GM12878 (cell line): ENCODE results near the gene KISS1R. TPM values are rescaled to one million over a fixed set of nuclear protein-coding genes. Genes with fewer than 3 reads are reported as not detected.

Experiments used
- ATAC-seq: fragments of 200-7000 bp; cut with Tn5 transposase; 3 replicates; pipeline ENCODE4 v1.9.1; 2020; ENCODE audit warnings: mild to moderate bottlenecking, moderate library complexity
- BruUV-seq: library from RNA; stranded (reverse); fragments of 400-500 nt; replicated peaks from 2 replicates; lab custom pipeline; 2021; lab: Mats Ljungman, UMichigan
- CTCF ChIA-PET: fragments of 300-600 bp; sonication (Branson Sonifier 250); formaldehyde crosslinking; extraction: SDS; loops from one replicate; lab custom pipeline; 2021; ENCODE audit warnings: inconsistent platforms; lab: Yijun Ruan, JAX
- POLR2A ChIA-PET: fragments of 350-600 bp; formaldehyde crosslinking; extraction: SDS; loops from one replicate; lab custom pipeline; 2021; ENCODE audit warnings: inconsistent platforms; lab: Charles Lee
- RAD21 ChIA-PET: fragments of 300-600 bp; sonication (Branson Sonifier 250); formaldehyde crosslinking; loops from one replicate; lab custom pipeline; 2023; ENCODE audit warnings: antibody characterized with exemption; ENCODE audit not compliant: unreplicated experiment; lab: Charles Lee
- SMC1A ChIA-PET: fragments of 300-600 bp; sonication (Branson Sonifier 250); formaldehyde crosslinking; loops from one replicate; lab custom pipeline; 2023; ENCODE audit not compliant: unreplicated experiment, uncharacterized antibody; lab: Charles Lee
- DNase-seq: peaks from one replicate; pipeline ENCODE4 v3.0.0-alpha.2; 2011; ENCODE audit warnings: low read depth, low spot score
- FAIRE-seq: peaks from 3 replicates; lab custom pipeline; 2011; peaks lifted over from hg19 to GRCh38; lab: Jason Lieb, UNC
- H2AFZ ChIP-seq: 2 replicates; pipeline ENCODE4 v1.6.0; 2011; ENCODE audit warnings: low read depth, low read length, control low read depth; ENCODE audit not compliant: control insufficient read depth
- H3K27ac ChIP-seq: 2 replicates; pipeline ENCODE4 v1.5.1; 2011; ENCODE audit warnings: control low read depth; ENCODE audit not compliant: control insufficient read depth, insufficient read depth
- H3K27me3 ChIP-seq, 2 experiments: replicated peaks in 1 of 2; 2 replicates each; pipeline versions ENCODE4 v1.6.0 to v1.6.1; 2011; ENCODE audit warnings: low read length in 1 of 2; ENCODE audit not compliant: control insufficient read depth in 2 of 2, insufficient read depth in 2 of 2
- H3K36me3 ChIP-seq, 2 experiments: 2 replicates each; pipeline ENCODE4 v1.5.1; 2011; ENCODE audit warnings: low read length in 1 of 2; ENCODE audit not compliant: control insufficient read depth in 2 of 2, insufficient read depth in 2 of 2
- H3K4me1 ChIP-seq: 2 replicates; pipeline ENCODE4 v1.6.1; 2011; ENCODE audit warnings: mild to moderate bottlenecking, low read length, moderate library complexity, mixed read lengths; ENCODE audit not compliant: control insufficient read depth, insufficient read depth
- H3K4me2 ChIP-seq: 2 replicates; pipeline ENCODE4 v1.6.0; 2011; ENCODE audit warnings: control low read depth; ENCODE audit not compliant: control insufficient read depth, insufficient read depth
- H3K4me3 ChIP-seq: fragments of 200-600 bp; sonication (generic); 2 replicates; pipeline ENCODE4 v1.5.1; 2016
- H3K79me2 ChIP-seq: 2 replicates; pipeline ENCODE4 v1.6.0; 2011; ENCODE audit warnings: low read length; ENCODE audit not compliant: control insufficient read depth, insufficient read depth
- H3K9ac ChIP-seq: 2 replicates; pipeline ENCODE4 v1.8.0; 2011; ENCODE audit warnings: low read length, control low read depth, mixed read lengths; ENCODE audit not compliant: control insufficient read depth, insufficient read depth
- H3K9me3 ChIP-seq: replicated peaks from 3 replicates; pipeline ENCODE4 v1.5.1; 2011; ENCODE audit warnings: mild to moderate bottlenecking, low read length; ENCODE audit not compliant: control insufficient read depth, insufficient read depth
- H4K20me1 ChIP-seq: 2 replicates; pipeline ENCODE4 v1.6.0; 2011; ENCODE audit not compliant: control insufficient read depth, insufficient read depth
- CBX3 ChIP-seq: fragments of 200-600 bp; sonication (generic); IDR thresholded peaks from 2 replicates; pipeline ENCODE4 v1.6.1; 2016; ENCODE audit warnings: low read depth, borderline replicate concordance
- CREB1 ChIP-seq: IDR thresholded peaks from 2 replicates; pipeline ENCODE4 v1.6.1; 2012; ENCODE audit warnings: low read depth, mild to moderate bottlenecking, inconsistent platforms
- ESRRA ChIP-seq: IDR thresholded peaks from 2 replicates; pipeline ENCODE4 v1.6.1; 2012; ENCODE audit warnings: mild to moderate bottlenecking, low read length, improper control_type of control experiment
- HCFC1 ChIP-seq: fragments of 150-350 bp; IDR thresholded peaks from 2 replicates; pipeline ENCODE4 v1.6.1; 2014; ENCODE audit warnings: low read length
- HSF1 ChIP-seq: fragments of 150-350 bp; IDR thresholded peaks from 2 replicates; pipeline ENCODE4 v1.6.1; 2014; ENCODE audit warnings: mild to moderate bottlenecking, low read depth, low read length
- NFXL1 ChIP-seq: fragments of 450-650 bp; IDR thresholded peaks from 2 replicates; pipeline ENCODE4 v1.6.1; 2017; ENCODE audit warnings: antibody characterized with exemption, mild to moderate bottlenecking, borderline replicate concordance
- RBBP5 ChIP-seq: fragments of 200-600 bp; sonication (generic); conservative IDR thresholded peaks from 2 replicates; pipeline ENCODE4 v1.6.1; 2016
- RCOR1 ChIP-seq: conservative IDR thresholded peaks from 2 replicates; pipeline ENCODE4 v1.6.1; 2012; ENCODE audit warnings: low read depth, low read length, improper control_type of control experiment
- SIX5 ChIP-seq: IDR thresholded peaks from 2 replicates; pipeline ENCODE4 v1.6.1; 2011; ENCODE audit warnings: mild to moderate bottlenecking, low read depth, low read length, moderate library complexity; ENCODE audit not compliant: severe bottlenecking
- SREBF1 ChIP-seq: IDR thresholded peaks from 2 replicates; pipeline ENCODE4 v1.6.1; 2012; ENCODE audit warnings: mild to moderate bottlenecking, low read length
- STAT1 ChIP-seq: fragments of 450-650 bp; conservative IDR thresholded peaks from 2 replicates; pipeline ENCODE4 v1.6.1; 2014; ENCODE audit warnings: antibody characterized with exemption, mild to moderate bottlenecking
- STAT3 ChIP-seq: IDR thresholded peaks from 2 replicates; pipeline ENCODE4 v1.6.1; 2011; ENCODE audit warnings: low read depth, low read length, improper control_type of control experiment
- TCF7 ChIP-seq: IDR thresholded peaks from 2 replicates; pipeline ENCODE4 v1.6.1; 2014; ENCODE audit warnings: antibody characterized with exemption, borderline replicate concordance
- ZBTB11 ChIP-seq: fragments of 450-650 bp; formaldehyde crosslinking; IDR thresholded peaks from 2 replicates; pipeline ENCODE4 v1.5.0; 2022; ENCODE audit warnings: mild to moderate bottlenecking, missing genetic modification characterization
- ZNF592 ChIP-seq: fragments of 450-650 bp; IDR thresholded peaks from 2 replicates; pipeline ENCODE4 v1.6.1; 2017; ENCODE audit warnings: mild to moderate bottlenecking, moderate library complexity
- WGBS: methylation state at CpG from one replicate; pipeline ENCODE4 v1.1.6; 2016; ENCODE audit warnings: low lambda C conversion rate; ENCODE audit not compliant: insufficient replicate concordance, insufficient coverage; ENCODE audit errors: missing lambda C conversion rate; 5-methylcytosine and 5-hydroxymethylcytosine counted together
- in situ Hi-C: fragments of 300-500 bp; cut with MboI; formaldehyde crosslinking; loops from 9 replicates; pipeline ENCODE4 v1.14.3; 2018; ENCODE audit warnings: mixed read lengths
- intact Hi-C: fragments of 100-400 bp; cut with micrococcal nuclease; formaldehyde crosslinking; loops from one replicate; pipeline ENCODE4 v1.14.2; 2022; ENCODE audit not compliant: unreplicated experiment
- polyA plus RNA-seq, 11 experiments: library from polyadenylated mRNA; depleted of rRNA in 4 of 11; unstranded in 6 of 11; stranded (reverse) in 5 of 11; fragments of >200 nt; fragmentation: Nextera tagmentation in 4 of 11; fragmentation: Illumina TruSeq in 1 of 11; extraction: Ambion mirVana in 4 of 11; extraction: Trizol in 1 of 11; gene quantifications; 1 replicate in 1 of 11; 2 replicates in 10 of 11; pipeline versions ENCODE4 v1.2.1 to v1.2.3, GENCODE V29; 2011 to 2016; ENCODE audit warnings: inconsistent platforms in 2 of 11, missing spikeins in 2 of 11, low read depth in 1 of 11
- total RNA-seq, 4 experiments: library from RNA; depleted of rRNA in 3 of 4; stranded (reverse); fragments of >200 nt in 3 of 4; fragmentation: Illumina TruSeq in 1 of 4; extraction: Trizol in 1 of 4; gene quantifications; 2 replicates each; pipeline versions ENCODE4 v1.2.1 to v1.2.3, GENCODE V29; 2013 to 2021

Gene KISS1R
- total and polyA plus RNA-seq, 10 of the 15 experiments (the other 5 are each of a cell fraction or from before 2014, with no cell fraction given), result 0.13 to 2.7 (median 1.4) TPM; not detected in 3

- in situ Hi-C loops (no loop called here), intact Hi-C loops (no loop called here)
- SMC1A ChIA-PET, result interaction anchor here (0.6 to 1.6 kb wide), 3 partner anchors 11 to 545 kb away, joined by 3 to 8 read pairs (median 3); no protein-coding TSS in a partner anchor
- no TSS peak for BruUV-seq
- peak overlapping the region; percentile 47; the same call in 1 of the 2 replicates for H3K27ac ChIP-seq
- H3K9me3 ChIP-seq, result peaks cover 4% of the 10 kb centered on the region
- no peak for FAIRE-seq
- H3K79me2 ChIP-seq, result peaks cover 60% of the 10 kb centered on the region
- RAD21 ChIA-PET, result interaction anchor here (0.8 to 2.4 kb wide), 3 partner anchors 11 to 51 kb away, joined by 3 to 10 read pairs (median 9); partner anchors contain the start of gene WDR18
- H3K9ac ChIP-seq, result peak overlapping the region; percentile 67; the same call in 1 of the 2 replicates
- CTCF ChIA-PET, result interaction anchor here (1.4 to 2.2 kb wide), 3 partner anchors 48 to 70 kb away, joined by 4 to 10 read pairs (median 7); partner anchors contain the start of gene WDR18
- no peak for TF ChIP-seq HCFC1
- no peak for TF ChIP-seq ZBTB11
- TF ChIP-seq ZNF592, result no peak
- no peak for TF ChIP-seq TCF7
- TF ChIP-seq ESRRA, result no peak
- no peak for TF ChIP-seq NFXL1
- no peak for TF ChIP-seq SREBF1
- TF ChIP-seq HSF1, result no peak
- no peak for TF ChIP-seq STAT3
- no peak for TF ChIP-seq RBBP5
- no peak for TF ChIP-seq CBX3
- TF ChIP-seq SIX5, result no peak
- no peak for TF ChIP-seq CREB1
- TF ChIP-seq STAT1, result no peak
- TF ChIP-seq RCOR1, result no peak
- TF ChIP-seq, all 136 proteins: peak for 0
- no peak overlapping the region for H2AFZ ChIP-seq
- H3K36me3 ChIP-seq, result peaks cover 10 to 22% of the 10 kb centered on the region in 2 experiments
- ATAC-seq, result no peak
- no peaks in the 10 kb centered on the region for H3K27me3 ChIP-seq
- POLR2A ChIA-PET, result interaction anchor here (0.5 to 1.6 kb wide), 6 partner anchors 14 to 323 kb away, joined by 3 to 4 read pairs (median 3); no protein-coding TSS in a partner anchor
- H3K4me3 ChIP-seq, result peak overlapping the region; percentile 65; the same call in 1 of the 2 replicates
- 59% methylated on average over 8 of the region's 14 CpGs for WGBS
- H4K20me1 ChIP-seq, result no peaks in the 10 kb centered on the region
- peaks cover 21% of the 10 kb centered on the region for H3K4me1 ChIP-seq
- H3K4me2 ChIP-seq, result peak overlapping the region; percentile 86
- no peak for DNase-seq
These were observed 16.4 kb downstream of the KISS1R start for GRCh38 chr19:933553-933882.
